Thoracic aorta (tissue), 2 donors: ENCODE results near the gene RFX1. TPM values are rescaled to one million over a fixed set of nuclear protein-coding genes. Genes with fewer than 3 reads are reported as not detected.
"Not testable (repeated sequence)": the region's sequence is repeated elsewhere in the genome, so short reads cannot be mapped to it uniquely, and the experiment has no call there.

ENCODE experiments used
- ATAC-seq: fragments of 150-250 bp; one replicate; pipeline ENCODE4 v1.8.0; 2017; ENCODE audit warnings: low read depth; ENCODE audit not compliant: insufficient number of reproducible peaks, low FRiP score
- DNase-seq: peaks from one replicate; pipeline ENCODE4 v3.0.0-alpha.2; 2020; ENCODE audit warnings: low spot score
- H3K27ac ChIP-seq, 2 donors: fragments of 200-600 bp; sonication (generic); 1 replicate in 1 of 2; 2 replicates in 1 of 2; pipeline ENCODE4 v1.5.1; 2016; ENCODE audit warnings: mild to moderate bottlenecking in 2 of 2, moderate library complexity in 2 of 2
- H3K27me3 ChIP-seq: fragments of 200-600 bp; sonication (generic); replicated peaks from 2 replicates; pipeline ENCODE4 v1.6.0; 2016; ENCODE audit warnings: mild to moderate bottlenecking; ENCODE audit not compliant: insufficient read depth
- H3K36me3 ChIP-seq: fragments of 200-600 bp; sonication (generic); one replicate; pipeline ENCODE4 v1.5.1; 2016
- H3K4me1 ChIP-seq, 2 donors: fragments of 200-600 bp; sonication (generic); 1 replicate in 1 of 2; 2 replicates in 1 of 2; pipeline versions ENCODE4 v1.5.1 to v1.6.0; 2016; ENCODE audit warnings: low read depth in 2 of 2, mild to moderate bottlenecking in 1 of 2; ENCODE audit not compliant: control insufficient read depth in 1 of 2
- H3K4me3 ChIP-seq: fragments of 200-600 bp; sonication (generic); 2 replicates; pipeline ENCODE4 v1.5.1; 2016; ENCODE audit warnings: mild to moderate bottlenecking
- H3K9me3 ChIP-seq: fragments of 200-600 bp; sonication (generic); 2 replicates; pipeline ENCODE4 v1.5.1; 2016
- total RNA-seq, 2 donors: library from RNA; depleted of rRNA; stranded (reverse); fragments of >200 nt; gene quantifications; one replicate each; pipeline versions ENCODE4 v1.1.0 to v1.2.3, GENCODE V29; 2016
- TF ChIP-seq, protein P1 (sequence below): fragments of 200-600 bp; sonication (generic); IDR thresholded peaks from one replicate; pipeline ENCODE4 v1.5.1; 2019; ENCODE audit warnings: antibody characterized with exemption

The RFX1 gene
- total RNA-seq, 2 donors from 2014 or later: 3.0 to 5.7 TPM

DNA sequence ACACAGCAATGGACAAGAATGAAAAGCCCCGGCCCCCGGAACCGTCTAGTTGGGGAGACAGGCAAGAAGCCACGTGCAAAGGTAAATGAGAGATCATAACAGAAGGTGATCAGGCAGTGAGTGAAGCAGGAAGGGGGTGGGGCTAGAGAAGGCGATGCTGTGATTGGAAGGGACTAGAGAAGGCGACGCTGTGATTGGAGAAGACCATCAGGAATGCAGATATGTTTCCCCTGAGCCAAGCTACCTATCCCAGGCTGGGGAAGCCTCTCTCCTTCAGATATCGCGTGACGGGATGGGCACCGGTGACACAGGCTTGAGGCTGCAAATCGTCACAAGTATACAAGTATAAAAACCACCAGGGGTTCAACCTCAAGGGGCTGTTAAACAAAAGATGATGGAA, 32.0 kb downstream of the RFX1 start:
- no peaks in the 10 kb centered on the region for H3K9me3 ChIP-seq
- ATAC-seq: no peak
- peaks cover 7 to 9% of the 10 kb centered on the region in 2 donors for H3K4me1 ChIP-seq
- no peak overlapping the region for H3K4me3 ChIP-seq
- no peaks in the 10 kb centered on the region for H3K27me3 ChIP-seq
- peaks cover 16% of the 10 kb centered on the region for H3K36me3 ChIP-seq
- TF ChIP-seq, protein P1, sequence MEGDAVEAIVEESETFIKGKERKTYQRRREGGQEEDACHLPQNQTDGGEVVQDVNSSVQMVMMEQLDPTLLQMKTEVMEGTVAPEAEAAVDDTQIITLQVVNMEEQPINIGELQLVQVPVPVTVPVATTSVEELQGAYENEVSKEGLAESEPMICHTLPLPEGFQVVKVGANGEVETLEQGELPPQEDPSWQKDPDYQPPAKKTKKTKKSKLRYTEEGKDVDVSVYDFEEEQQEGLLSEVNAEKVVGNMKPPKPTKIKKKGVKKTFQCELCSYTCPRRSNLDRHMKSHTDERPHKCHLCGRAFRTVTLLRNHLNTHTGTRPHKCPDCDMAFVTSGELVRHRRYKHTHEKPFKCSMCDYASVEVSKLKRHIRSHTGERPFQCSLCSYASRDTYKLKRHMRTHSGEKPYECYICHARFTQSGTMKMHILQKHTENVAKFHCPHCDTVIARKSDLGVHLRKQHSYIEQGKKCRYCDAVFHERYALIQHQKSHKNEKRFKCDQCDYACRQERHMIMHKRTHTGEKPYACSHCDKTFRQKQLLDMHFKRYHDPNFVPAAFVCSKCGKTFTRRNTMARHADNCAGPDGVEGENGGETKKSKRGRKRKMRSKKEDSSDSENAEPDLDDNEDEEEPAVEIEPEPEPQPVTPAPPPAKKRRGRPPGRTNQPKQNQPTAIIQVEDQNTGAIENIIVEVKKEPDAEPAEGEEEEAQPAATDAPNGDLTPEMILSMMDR: no peak
- H3K27ac ChIP-seq: no peak overlapping the region
- no peak for DNase-seq

DNA sequence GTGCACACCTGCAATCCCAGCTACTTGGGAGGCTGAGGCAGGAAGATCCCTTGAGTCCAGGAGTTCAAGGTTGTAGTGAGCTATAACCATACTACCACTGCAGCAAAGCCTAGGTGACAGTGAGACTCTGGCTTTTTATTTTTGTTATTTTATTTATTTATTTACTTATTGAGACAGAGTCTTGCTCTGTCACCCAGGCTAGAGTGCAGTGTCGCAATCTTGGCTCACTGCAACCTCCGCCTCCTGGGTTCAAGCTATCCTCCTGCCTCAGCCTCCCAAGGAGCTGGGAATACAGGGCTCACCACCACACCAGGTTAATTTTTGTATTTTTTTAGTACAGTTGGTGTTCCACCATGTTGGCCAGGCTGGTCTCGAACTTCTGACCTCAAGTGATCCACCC, 32.6 kb downstream of the RFX1 start:
- not testable (repeated sequence) for H3K27me3 ChIP-seq, ATAC-seq, H3K27ac ChIP-seq, H3K9me3 ChIP-seq, DNase-seq, H3K4me1 ChIP-seq, H3K4me3 ChIP-seq
- H3K36me3 ChIP-seq: peaks cover 22% of the 10 kb centered on the region

GRCh38 chr19:13972368-13973155, 33.6 kb downstream of the RFX1 start:
- ATAC-seq (no peak), DNase-seq (no peak)
- H3K27me3 ChIP-seq: no peaks in the 10 kb centered on the region
- TF ChIP-seq, protein P1: no peak
- no peaks in the 10 kb centered on the region for H3K9me3 ChIP-seq
- no peaks in the 10 kb centered on the region for H3K4me1 ChIP-seq
- H3K36me3 ChIP-seq: peaks cover 28% of the 10 kb centered on the region
- H3K27ac ChIP-seq: no peak overlapping the region
- H3K4me3 ChIP-seq: no peak overlapping the region

DNA sequence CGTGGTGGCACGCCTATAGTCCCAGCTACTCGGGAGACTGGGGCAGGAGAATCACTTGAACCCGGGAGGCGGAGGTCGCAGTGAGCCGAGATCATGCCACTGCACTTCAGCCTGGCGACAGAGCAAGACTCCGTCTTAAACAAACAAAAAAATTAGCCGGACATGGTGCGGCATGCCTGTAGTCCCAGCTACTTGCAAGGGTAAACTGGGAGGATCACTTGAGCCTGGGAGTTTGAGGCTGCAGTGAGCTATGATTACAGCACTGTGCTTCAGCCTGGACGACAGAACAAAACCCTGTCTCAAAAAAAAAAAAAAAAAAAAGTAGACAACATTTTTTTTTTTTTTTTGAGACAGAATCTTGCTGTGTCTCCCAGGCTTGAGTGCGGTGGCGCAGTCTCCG, 34.3 kb downstream of the RFX1 start:
- H3K4me1 ChIP-seq, H3K4me3 ChIP-seq, H3K9me3 ChIP-seq, H3K27me3 ChIP-seq, H3K27ac ChIP-seq, DNase-seq, ATAC-seq: not testable (repeated sequence)
- H3K36me3 ChIP-seq: peaks cover 32% of the 10 kb centered on the region

- ATAC-seq (no peak), DNase-seq (no peak)
- no peak overlapping the region for H3K27ac ChIP-seq
- no peaks in the 10 kb centered on the region for H3K4me1 ChIP-seq
- TF ChIP-seq, protein P1: no peak
- H3K4me3 ChIP-seq: no peak overlapping the region
- H3K9me3 ChIP-seq: no peaks in the 10 kb centered on the region
- H3K36me3 ChIP-seq: peaks cover 46% of the 10 kb centered on the region
- H3K27me3 ChIP-seq: no peaks in the 10 kb centered on the region
Measured at GRCh38 chr19:13969897-13970296, 36.2 kb downstream of the RFX1 start.

GRCh38 chr19:13968999-13969398, 37.1 kb downstream of the RFX1 start:
- Histone ChIP-seq H3K36me3 (peaks cover 46% of the 10 kb centered on the region), H3K4me3 (no peak overlapping the region), H3K9me3 (no peaks in the 10 kb centered on the region), H3K27ac (no peak overlapping the region), H3K27me3 (no peaks in the 10 kb centered on the region), H3K4me1 (no peaks in the 10 kb centered on the region)
- no peak for DNase-seq
- no peak for ATAC-seq
- TF ChIP-seq, protein P1: no peak
